ENCODE data around the gene SCN5A.

The SCN5A gene

GRCh38 chr3:38555149-38555840, 94.2 kb downstream of the SCN5A start:
- TF ChIP-seq PPARA (CRISPR knock-in tag; IDR thresholded peaks at IDR 0.05; ENCODE audit: borderline replicate concordance), result no peak
- no peak for ATAC-seq

DNA sequence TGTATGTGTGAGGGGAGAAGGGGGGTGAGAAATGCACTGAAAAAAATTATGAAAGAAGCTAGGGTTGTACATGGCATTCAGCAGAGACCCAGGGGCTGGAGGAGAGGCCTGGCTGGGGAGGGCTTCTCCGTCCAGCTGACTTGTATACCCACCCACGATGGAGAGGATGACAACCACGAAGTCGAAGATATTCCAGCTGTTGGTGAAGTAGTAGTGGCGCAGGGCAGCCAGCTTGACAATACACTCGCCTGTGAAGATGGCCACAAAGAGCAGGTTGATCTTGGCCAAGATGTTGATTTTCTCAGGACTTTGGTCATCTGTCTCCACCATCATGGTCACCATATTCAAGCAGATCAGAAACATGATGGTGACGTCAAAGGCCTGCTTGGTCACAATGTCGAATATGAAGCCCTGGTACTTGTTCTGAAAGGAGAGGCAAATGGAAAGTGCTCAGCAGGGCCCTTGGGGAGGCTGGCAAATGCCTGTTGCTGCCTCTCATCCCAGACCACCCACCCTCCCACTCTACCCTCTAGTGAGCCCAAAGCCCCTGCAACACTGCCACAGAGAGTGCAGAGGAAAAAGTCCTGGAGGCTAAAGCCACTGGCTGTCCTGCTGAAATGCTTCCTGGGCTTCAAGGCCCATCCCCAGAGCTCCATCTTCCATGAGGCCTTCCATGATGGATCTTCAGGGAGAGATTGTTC, 95.2 kb downstream of the SCN5A start:
- TF ChIP-seq ZFP30 (CRISPR knock-in tag; IDR thresholded peaks at IDR 0.05), result no peak
- TF ChIP-seq ZFP3 (CRISPR knock-in tag; IDR thresholded peaks at IDR 0.05), result no peak
- TF ChIP-seq ARNTL (CRISPR knock-in tag; IDR thresholded peaks at IDR 0.05; ENCODE audit: borderline replicate concordance, low read depth), result no peak
- TF ChIP-seq BACH2 (CRISPR knock-in tag; IDR thresholded peaks at IDR 0.05; ENCODE audit: borderline replicate concordance), result no peak
- no peak for TF ChIP-seq ESRRG (CRISPR knock-in tag; IDR thresholded peaks at IDR 0.05)
- TF ChIP-seq TCF4 (CRISPR knock-in tag; IDR thresholded peaks at IDR 0.05; ENCODE audit: borderline replicate concordance), result no peak
- TF ChIP-seq, protein P1, sequence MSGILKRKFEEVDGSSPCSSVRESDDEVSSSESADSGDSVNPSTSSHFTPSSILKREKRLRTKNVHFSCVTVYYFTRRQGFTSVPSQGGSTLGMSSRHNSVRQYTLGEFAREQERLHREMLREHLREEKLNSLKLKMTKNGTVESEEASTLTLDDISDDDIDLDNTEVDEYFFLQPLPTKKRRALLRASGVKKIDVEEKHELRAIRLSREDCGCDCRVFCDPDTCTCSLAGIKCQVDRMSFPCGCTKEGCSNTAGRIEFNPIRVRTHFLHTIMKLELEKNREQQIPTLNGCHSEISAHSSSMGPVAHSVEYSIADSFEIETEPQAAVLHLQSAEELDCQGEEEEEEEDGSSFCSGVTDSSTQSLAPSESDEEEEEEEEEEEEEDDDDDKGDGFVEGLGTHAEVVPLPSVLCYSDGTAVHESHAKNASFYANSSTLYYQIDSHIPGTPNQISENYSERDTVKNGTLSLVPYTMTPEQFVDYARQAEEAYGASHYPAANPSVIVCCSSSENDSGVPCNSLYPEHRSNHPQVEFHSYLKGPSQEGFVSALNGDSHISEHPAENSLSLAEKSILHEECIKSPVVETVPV (CRISPR knock-in tag; IDR thresholded peaks at IDR 0.05), result no peak
- no peak for TF ChIP-seq SNAI2 (CRISPR knock-in tag; IDR thresholded peaks at IDR 0.05)
- TF ChIP-seq GLIS3 (CRISPR knock-in tag; IDR thresholded peaks at IDR 0.05), result no peak
- no peak for TF ChIP-seq OSR1 (CRISPR knock-in tag; IDR thresholded peaks at IDR 0.05)
- TF ChIP-seq ZNF70 (CRISPR knock-in tag; IDR thresholded peaks at IDR 0.05), result no peak
- no peak for TF ChIP-seq RARB (CRISPR knock-in tag; IDR thresholded peaks at IDR 0.05)
- TF ChIP-seq, protein P2, sequence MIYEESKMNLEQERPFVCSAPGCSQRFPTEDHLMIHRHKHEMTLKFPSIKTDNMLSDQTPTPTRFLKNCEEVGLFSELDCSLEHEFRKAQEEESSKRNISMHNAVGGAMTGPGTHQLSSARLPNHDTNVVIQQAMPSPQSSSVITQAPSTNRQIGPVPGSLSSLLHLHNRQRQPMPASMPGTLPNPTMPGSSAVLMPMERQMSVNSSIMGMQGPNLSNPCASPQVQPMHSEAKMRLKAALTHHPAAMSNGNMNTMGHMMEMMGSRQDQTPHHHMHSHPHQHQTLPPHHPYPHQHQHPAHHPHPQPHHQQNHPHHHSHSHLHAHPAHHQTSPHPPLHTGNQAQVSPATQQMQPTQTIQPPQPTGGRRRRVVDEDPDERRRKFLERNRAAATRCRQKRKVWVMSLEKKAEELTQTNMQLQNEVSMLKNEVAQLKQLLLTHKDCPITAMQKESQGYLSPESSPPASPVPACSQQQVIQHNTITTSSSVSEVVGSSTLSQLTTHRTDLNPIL (CRISPR knock-in tag; IDR thresholded peaks at IDR 0.05; ENCODE audit: low read depth), result no peak
- TF ChIP-seq TOX (CRISPR knock-in tag; IDR thresholded peaks at IDR 0.05; ENCODE audit: borderline replicate concordance), result no peak
- no peak for ATAC-seq

- ATAC-seq, result no peak
- TF ChIP-seq, protein P3, sequence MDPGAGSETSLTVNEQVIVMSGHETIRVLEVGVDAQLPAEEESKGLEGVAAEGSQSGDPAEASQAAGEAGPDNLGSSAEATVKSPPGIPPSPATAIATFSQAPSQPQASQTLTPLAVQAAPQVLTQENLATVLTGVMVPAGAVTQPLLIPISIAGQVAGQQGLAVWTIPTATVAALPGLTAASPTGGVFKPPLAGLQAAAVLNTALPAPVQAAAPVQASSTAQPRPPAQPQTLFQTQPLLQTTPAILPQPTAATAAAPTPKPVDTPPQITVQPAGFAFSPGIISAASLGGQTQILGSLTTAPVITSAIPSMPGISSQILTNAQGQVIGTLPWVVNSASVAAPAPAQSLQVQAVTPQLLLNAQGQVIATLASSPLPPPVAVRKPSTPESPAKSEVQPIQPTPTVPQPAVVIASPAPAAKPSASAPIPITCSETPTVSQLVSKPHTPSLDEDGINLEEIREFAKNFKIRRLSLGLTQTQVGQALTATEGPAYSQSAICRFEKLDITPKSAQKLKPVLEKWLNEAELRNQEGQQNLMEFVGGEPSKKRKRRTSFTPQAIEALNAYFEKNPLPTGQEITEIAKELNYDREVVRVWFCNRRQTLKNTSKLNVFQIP (CRISPR knock-in tag; IDR thresholded peaks at IDR 0.05; ENCODE audit: borderline replicate concordance, low read depth), result no peak
- TF ChIP-seq ZC3H10 (CRISPR knock-in tag; IDR thresholded peaks at IDR 0.05) (no peak), ISL1 (CRISPR knock-in tag; IDR thresholded peaks at IDR 0.05) (no peak), ZNF565 (CRISPR knock-in tag; conservative IDR thresholded peaks at IDR 0.05; ENCODE audit: low read depth) (no peak), ZNF70 (CRISPR knock-in tag; IDR thresholded peaks at IDR 0.05) (no peak), ZFP30 (CRISPR knock-in tag; IDR thresholded peaks at IDR 0.05) (no peak), CSDC2 (CRISPR knock-in tag; IDR thresholded peaks at IDR 0.05) (no peak), TCF4 (CRISPR knock-in tag; IDR thresholded peaks at IDR 0.05; ENCODE audit: borderline replicate concordance) (no peak)
- TF ChIP-seq, protein P1 (CRISPR knock-in tag; IDR thresholded peaks at IDR 0.05), result no peak
These were observed 96.4 kb downstream of the SCN5A start for GRCh38 chr3:38553071-38553470.

DNA sequence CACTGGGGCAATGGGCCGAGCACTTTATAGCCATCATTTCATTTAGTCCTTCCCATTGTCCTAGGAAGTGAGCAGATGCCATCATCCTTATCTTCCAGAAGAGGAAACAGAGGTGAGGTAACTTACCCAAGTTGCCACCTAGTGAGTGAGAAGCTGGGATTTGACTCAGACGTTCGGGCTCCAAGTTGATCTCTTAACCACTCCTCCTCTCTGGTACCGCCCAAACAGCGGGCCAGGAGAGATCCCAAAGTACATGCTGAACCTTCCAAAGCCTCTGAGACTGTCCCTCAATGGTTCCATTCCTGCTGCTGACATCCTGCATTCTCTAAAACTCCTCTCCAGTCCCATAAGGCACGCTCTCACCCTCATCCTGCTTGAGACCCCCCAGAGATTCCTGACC, 97.1 kb downstream of the SCN5A start:
- no peak for ATAC-seq
- TF ChIP-seq ESRRG (CRISPR knock-in tag; IDR thresholded peaks at IDR 0.05), result no peak
- TF ChIP-seq ZFP3 (CRISPR knock-in tag; IDR thresholded peaks at IDR 0.05), result no peak
- TF ChIP-seq ISL1 (CRISPR knock-in tag; IDR thresholded peaks at IDR 0.05), result no peak
- TF ChIP-seq CSDC2 (CRISPR knock-in tag; IDR thresholded peaks at IDR 0.05), result no peak
- TF ChIP-seq RARB (CRISPR knock-in tag; IDR thresholded peaks at IDR 0.05), result no peak
- TF ChIP-seq BACH2 (CRISPR knock-in tag; IDR thresholded peaks at IDR 0.05; ENCODE audit: borderline replicate concordance), result no peak
- no peak for TF ChIP-seq TCF4 (CRISPR knock-in tag; IDR thresholded peaks at IDR 0.05; ENCODE audit: borderline replicate concordance)
- TF ChIP-seq ZNF8 (CRISPR knock-in tag; IDR thresholded peaks at IDR 0.05), result no peak
- TF ChIP-seq ZNF565 (CRISPR knock-in tag; conservative IDR thresholded peaks at IDR 0.05; ENCODE audit: low read depth), result no peak
- TF ChIP-seq SNAI2 (CRISPR knock-in tag; IDR thresholded peaks at IDR 0.05), result no peak
- no peak for TF ChIP-seq PPARA (CRISPR knock-in tag; IDR thresholded peaks at IDR 0.05; ENCODE audit: borderline replicate concordance)
- no peak for TF ChIP-seq TSHZ2 (CRISPR knock-in tag; IDR thresholded peaks at IDR 0.05)
- TF ChIP-seq GLIS3 (CRISPR knock-in tag; IDR thresholded peaks at IDR 0.05), result no peak
- TF ChIP-seq OSR1 (CRISPR knock-in tag; IDR thresholded peaks at IDR 0.05), result no peak
- TF ChIP-seq, protein P1 (CRISPR knock-in tag; IDR thresholded peaks at IDR 0.05), result no peak

Measured in SK-N-SH treated with all-trans-retinoic acid at 6 μM for 48 hours (cell line).